CD4-positive, alpha-beta T cell (primary cell): ENCODE results near the gene TRIML1. TPM values are rescaled to one million over a fixed set of nuclear protein-coding genes. Genes with fewer than 3 reads are reported as not detected.

Source experiments
- ATAC-seq: fragments of 200-7000 bp; cut with Tn5 transposase; one replicate; pipeline ENCODE4 v1.10.0; 2022; ENCODE audit warnings: mild to moderate bottlenecking; ENCODE audit not compliant: poor library complexity
- CTCF ChIA-PET: fragments of 350-600 bp; sonication (Branson Sonifier 250); formaldehyde crosslinking; loops from one replicate; lab custom pipeline; 2021; ENCODE audit warnings: antibody characterized with exemption, inconsistent platforms; lab: Charles Lee
- POLR2A ChIA-PET: fragments of 350-600 bp; sonication (Branson Sonifier 250); formaldehyde crosslinking; loops from one replicate; lab custom pipeline; 2021; ENCODE audit warnings: antibody characterized with exemption, inconsistent platforms; lab: Charles Lee
- DNase-seq, 14 experiments: peaks; one replicate each; pipeline ENCODE4 v3.0.0-alpha.2; 2013 to 2020; ENCODE audit warnings: mixed read lengths in 2 of 14
- H3K27ac ChIP-seq, 2 donors: one replicate each; pipeline versions ENCODE4 v1.5.1 to v1.7.0; 2013; ENCODE audit warnings: low read length in 2 of 2, low read depth in 1 of 2, mild to moderate bottlenecking in 1 of 2
- H3K27me3 ChIP-seq, 2 experiments: 1 replicate in 1 of 2; 2 replicates in 1 of 2; pipeline versions ENCODE4 v1.6.1 to v1.7.0; 2013; ENCODE audit warnings: low read length in 2 of 2, control low read depth in 1 of 2, mild to moderate bottlenecking in 1 of 2, moderate library complexity in 1 of 2; ENCODE audit not compliant: insufficient read depth in 2 of 2, control insufficient read depth in 1 of 2
- H3K36me3 ChIP-seq: one replicate; pipeline ENCODE4 v1.6.1; 2013; ENCODE audit warnings: low read length, control low read depth; ENCODE audit not compliant: insufficient read depth
- H3K4me1 ChIP-seq: one replicate; pipeline ENCODE4 v1.6.1; 2013; ENCODE audit warnings: low read length, control low read depth; ENCODE audit not compliant: insufficient read depth
- H3K4me3 ChIP-seq: one replicate; pipeline ENCODE4 v1.5.1; 2013; ENCODE audit warnings: mild to moderate bottlenecking, low read length, moderate library complexity
- H3K9me3 ChIP-seq, 2 experiments: 1 replicate in 1 of 2; 2 replicates in 1 of 2; pipeline versions ENCODE4 v1.6.1 to v1.7.0; 2013; ENCODE audit warnings: low read length in 2 of 2, mild to moderate bottlenecking in 2 of 2, control low read depth in 1 of 2, moderate library complexity in 1 of 2; ENCODE audit not compliant: control insufficient read depth in 1 of 2, insufficient read depth in 1 of 2
- H3K27ac Mint-ChIP-seq: one replicate; pipeline ENCODE4 v1.8.0; 2020; ENCODE audit warnings: mixed read lengths
- H3K27me3 Mint-ChIP-seq: one replicate; pipeline ENCODE4 v1.8.0; 2021; ENCODE audit warnings: mixed read lengths
- H3K36me3 Mint-ChIP-seq: one replicate; pipeline ENCODE4 v1.8.0; 2021; ENCODE audit warnings: low read depth, mixed read lengths
- H3K4me1 Mint-ChIP-seq: one replicate; pipeline ENCODE4 v1.8.0; 2021; ENCODE audit warnings: low read depth, mixed read lengths
- H3K4me3 Mint-ChIP-seq: one replicate; pipeline ENCODE4 v1.8.0; 2020; ENCODE audit warnings: mild to moderate bottlenecking, mixed read lengths
- H3K9me3 Mint-ChIP-seq: one replicate; pipeline ENCODE4 v1.8.0; 2020; ENCODE audit warnings: mixed read lengths
- CTCF ChIP-seq: fragments of 200-600 bp; IDR thresholded peaks from one replicate; pipeline ENCODE4 v1.8.0; 2022; ENCODE audit warnings: antibody characterized with exemption, mild to moderate bottlenecking
- intact Hi-C, 2 experiments: fragments of 100-400 bp; cut with DNase I in 1 of 2; cut with micrococcal nuclease in 1 of 2; formaldehyde crosslinking; loops; one replicate each; pipeline versions ENCODE4 v1.15.1 to v1.9.0; 2023 to 2025; cut with DNase I, micrococcal nuclease
- total RNA-seq, 174 experiments: library from RNA in 2 of 174; stranded (reverse) in 2 of 174; gene quantifications; one replicate each; pipeline ENCODE4 v1.2.3 and lab custom pipeline; 2021 to 2026

The TRIML1 gene
- total RNA-seq, 2 experiments from 2014 or later, result not detected

DNA sequence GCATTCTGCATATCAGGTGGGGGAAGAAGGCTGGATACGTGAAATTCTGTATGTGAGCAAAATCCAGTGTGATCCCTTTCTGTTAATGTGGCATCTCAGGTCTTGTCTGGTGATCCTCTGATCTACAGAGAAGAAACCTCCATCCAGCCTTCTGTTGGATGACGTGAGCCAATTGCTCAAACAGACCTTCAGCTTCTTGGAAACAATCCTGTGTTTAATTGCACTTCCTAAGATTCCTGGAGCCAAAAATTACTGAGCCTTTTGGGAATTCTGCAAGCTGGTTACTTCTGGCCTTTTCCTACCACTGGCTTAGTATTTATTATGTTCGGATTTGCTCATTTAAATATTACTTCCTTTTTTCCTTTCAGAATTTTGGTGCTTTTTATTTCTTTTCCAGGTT is 51.2 kb downstream of the TRIML1 start:
- H3K9me3 Mint-ChIP-seq, result peaks cover 9% of the 10 kb centered on the region
- H3K36me3 Mint-ChIP-seq, result no peaks in the 10 kb centered on the region
- no peaks in the 10 kb centered on the region for H3K36me3 ChIP-seq
- H3K9me3 ChIP-seq, result peaks cover 0 to 9% of the 10 kb centered on the region in 2 experiments
- ChIA-PET POLR2A (no interaction called here), CTCF (no interaction called here)
- H3K4me3 ChIP-seq, result no peak overlapping the region
- H3K27ac Mint-ChIP-seq, result no peak overlapping the region
- H3K27me3 Mint-ChIP-seq, result no peaks in the 10 kb centered on the region
- no peak for TF ChIP-seq CTCF
- DNase-seq (no peak), ATAC-seq (no peak)
- no peak overlapping the region for H3K4me3 Mint-ChIP-seq
- no peaks in the 10 kb centered on the region for H3K4me1 Mint-ChIP-seq
- intact Hi-C loops, result no loop called here
- no peak overlapping the region for H3K27ac ChIP-seq
- H3K4me1 ChIP-seq, result no peaks in the 10 kb centered on the region
- H3K27me3 ChIP-seq, result no peaks in the 10 kb centered on the region

DNA sequence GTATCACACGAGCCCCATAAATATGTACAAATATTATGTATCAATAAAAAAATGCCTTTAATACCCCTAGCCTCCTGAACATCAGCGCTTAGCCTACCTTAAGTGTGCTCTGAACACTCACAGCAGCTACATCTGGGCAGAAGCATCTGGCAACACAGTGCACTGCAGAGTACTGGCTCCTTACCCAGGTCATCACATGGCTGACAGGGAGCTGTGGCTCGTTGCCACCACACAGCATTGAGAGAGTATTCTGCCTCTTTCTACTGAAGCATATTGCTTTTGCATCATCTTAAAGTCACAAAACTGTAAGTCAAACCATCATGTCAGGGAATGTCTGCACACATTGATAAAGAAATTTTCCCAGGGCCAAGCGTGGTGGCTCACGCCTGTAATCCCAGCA is 55.2 kb downstream of the TRIML1 start:
- DNase-seq, result no peak
- intact Hi-C loops, result no loop called here
- Mint-ChIP-seq H3K27ac (no peak overlapping the region), H3K4me1 (no peaks in the 10 kb centered on the region), H3K9me3 (peaks cover 12% of the 10 kb centered on the region), H3K4me3 (no peak overlapping the region), H3K27me3 (no peaks in the 10 kb centered on the region), H3K36me3 (no peaks in the 10 kb centered on the region)
- Histone ChIP-seq H3K27ac (no peak overlapping the region), H3K4me3 (no peak overlapping the region), H3K36me3 (no peaks in the 10 kb centered on the region), H3K4me1 (no peaks in the 10 kb centered on the region), H3K9me3 (peaks cover 0 to 25% of the 10 kb centered on the region in 2 experiments), H3K27me3 (no peaks in the 10 kb centered on the region)
- ATAC-seq, result no peak
- ChIA-PET POLR2A (no interaction called here), CTCF (no interaction called here)
- TF ChIP-seq CTCF, result no peak

DNA sequence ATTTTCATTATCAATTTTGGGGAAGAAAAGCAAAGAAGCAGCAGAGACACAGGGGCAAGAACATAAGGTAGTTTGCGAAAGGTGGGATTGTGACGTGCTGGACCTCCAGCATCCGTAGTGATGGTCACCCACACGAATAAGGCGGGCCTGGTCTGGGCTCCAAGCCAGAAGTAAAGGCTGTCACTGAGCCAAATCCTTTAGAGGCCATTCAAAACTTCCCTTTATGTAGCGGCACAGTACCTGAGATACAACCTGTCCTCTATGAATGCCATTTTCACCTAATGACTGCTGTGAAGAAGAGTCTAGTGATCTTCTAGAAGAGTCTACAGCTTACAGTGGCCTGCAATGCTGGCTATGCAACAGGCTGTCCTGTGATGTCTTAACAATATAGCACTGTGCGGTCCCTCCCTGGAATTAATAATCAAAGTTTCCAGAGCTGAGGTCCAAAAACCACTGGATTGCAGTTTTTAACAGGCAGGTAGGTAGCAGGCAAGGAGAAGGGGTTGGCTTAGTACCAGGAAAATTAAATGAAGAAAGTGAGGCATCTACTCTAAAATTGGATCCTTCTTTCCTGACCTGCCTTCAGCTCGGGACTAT is 56.2 kb downstream of the TRIML1 start:
- ChIA-PET CTCF (no interaction called here), POLR2A (no interaction called here)
- Histone ChIP-seq H3K9me3 (peaks cover 0 to 28% of the 10 kb centered on the region in 2 experiments), H3K27ac (no peak overlapping the region), H3K36me3 (no peaks in the 10 kb centered on the region), H3K27me3 (no peaks in the 10 kb centered on the region), H3K4me1 (no peaks in the 10 kb centered on the region), H3K4me3 (no peak overlapping the region)
- no peak overlapping the region for H3K27ac Mint-ChIP-seq
- H3K9me3 Mint-ChIP-seq, result peaks cover 12% of the 10 kb centered on the region
- no peak for TF ChIP-seq CTCF
- H3K36me3 Mint-ChIP-seq, result no peaks in the 10 kb centered on the region
- no peak for ATAC-seq
- no peak for DNase-seq
- no peak overlapping the region for H3K4me3 Mint-ChIP-seq
- intact Hi-C loops, result no loop called here
- no peaks in the 10 kb centered on the region for H3K4me1 Mint-ChIP-seq
- no peaks in the 10 kb centered on the region for H3K27me3 Mint-ChIP-seq
